Measurements from ENCODE around the gene PRSS37. TPM values are rescaled to one million over a fixed set of nuclear protein-coding genes. Genes with fewer than 3 reads are reported as not detected.

PRSS37 gene
- total and polyA plus RNA-seq, 2 of the 8 experiments (the other 6 are each of a cell fraction or from before 2014, with no cell fraction given): not detected

- no peak for TF ChIP-seq KDM4A (IDR thresholded peaks at IDR 0.05; ENCODE audit: low read depth, low read length, severe bottlenecking)
- no peak for TF ChIP-seq CHD1 (IDR thresholded peaks at IDR 0.05; ENCODE audit: low read depth, low read length)
Observed at GRCh38 chr7:141877365-141877764, 36.1 kb upstream of the PRSS37 start (continued).
